NB4 (cell line): Measurements from ENCODE around the gene MED15.

Experiments used
- DNase-seq: peaks from one replicate; pipeline ENCODE4 v3.0.0; 2010; ENCODE audit warnings: low read depth
- H3K4me3 ChIP-seq: one replicate; pipeline ENCODE4 v1.5.1; 2011; ENCODE audit warnings: mild to moderate bottlenecking, low read depth, low read length, moderate library complexity
- MYC ChIP-seq: IDR thresholded peaks from 2 replicates; pipeline ENCODE4 v1.6.1; 2011; ENCODE audit warnings: low read depth, low read length
- POLR2A ChIP-seq: IDR thresholded peaks from 2 replicates; pipeline ENCODE4 v1.6.1; 2011; ENCODE audit warnings: mild to moderate bottlenecking; ENCODE audit not compliant: insufficient read length; ENCODE audit errors: extremely low read depth
- TF ChIP-seq, protein P1 (sequence below): IDR thresholded peaks from 2 replicates; pipeline ENCODE4 v1.6.1; 2011; ENCODE audit warnings: low read depth, low read length
- TF ChIP-seq, protein P2 (sequence below): IDR thresholded peaks from one replicate; pipeline ENCODE4 v1.5.1; 2012; ENCODE audit warnings: low read depth, low read length

MED15 gene

DNA sequence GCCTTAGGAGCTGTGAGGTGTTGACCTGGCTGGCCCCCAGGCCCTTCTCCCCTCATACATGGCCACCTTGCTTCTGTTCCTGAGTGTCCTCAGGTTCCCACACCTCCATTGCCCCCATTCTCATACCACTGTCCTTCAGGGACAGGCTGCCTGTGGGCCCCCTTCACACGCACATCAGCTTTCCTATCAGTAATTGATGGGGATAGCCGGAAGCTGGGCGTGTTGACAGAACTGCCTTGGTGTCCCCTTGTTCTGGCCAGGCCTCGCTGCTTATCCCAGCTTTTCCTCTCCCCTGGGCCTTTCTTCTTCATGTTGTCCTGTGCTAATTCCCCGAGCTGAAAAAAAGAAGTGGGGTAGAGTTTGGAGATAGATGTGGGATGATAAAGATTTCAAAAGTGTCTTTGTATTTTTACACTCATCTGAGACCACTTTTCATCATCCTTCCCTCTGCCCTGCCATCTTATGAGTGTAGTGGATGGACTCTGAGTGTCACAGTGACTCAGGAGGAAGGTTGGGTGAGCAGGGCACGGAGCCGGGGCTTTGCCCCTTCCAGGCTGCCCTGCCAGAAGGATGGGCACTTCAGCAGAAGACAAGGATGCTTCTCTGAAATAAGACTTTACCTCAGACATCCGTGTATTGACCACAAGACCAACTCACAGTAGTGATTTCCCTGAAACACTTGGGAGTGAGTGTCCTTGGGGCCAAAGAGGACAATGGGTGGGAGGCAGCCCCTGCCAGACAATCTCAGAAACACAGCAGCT is 42.8 kb downstream of the MED15 start:
- TF ChIP-seq POLR2A (no peak), MYC (no peak)
- TF ChIP-seq, protein P1, sequence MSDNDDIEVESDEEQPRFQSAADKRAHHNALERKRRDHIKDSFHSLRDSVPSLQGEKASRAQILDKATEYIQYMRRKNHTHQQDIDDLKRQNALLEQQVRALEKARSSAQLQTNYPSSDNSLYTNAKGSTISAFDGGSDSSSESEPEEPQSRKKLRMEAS = no peak
- TF ChIP-seq, protein P2, sequence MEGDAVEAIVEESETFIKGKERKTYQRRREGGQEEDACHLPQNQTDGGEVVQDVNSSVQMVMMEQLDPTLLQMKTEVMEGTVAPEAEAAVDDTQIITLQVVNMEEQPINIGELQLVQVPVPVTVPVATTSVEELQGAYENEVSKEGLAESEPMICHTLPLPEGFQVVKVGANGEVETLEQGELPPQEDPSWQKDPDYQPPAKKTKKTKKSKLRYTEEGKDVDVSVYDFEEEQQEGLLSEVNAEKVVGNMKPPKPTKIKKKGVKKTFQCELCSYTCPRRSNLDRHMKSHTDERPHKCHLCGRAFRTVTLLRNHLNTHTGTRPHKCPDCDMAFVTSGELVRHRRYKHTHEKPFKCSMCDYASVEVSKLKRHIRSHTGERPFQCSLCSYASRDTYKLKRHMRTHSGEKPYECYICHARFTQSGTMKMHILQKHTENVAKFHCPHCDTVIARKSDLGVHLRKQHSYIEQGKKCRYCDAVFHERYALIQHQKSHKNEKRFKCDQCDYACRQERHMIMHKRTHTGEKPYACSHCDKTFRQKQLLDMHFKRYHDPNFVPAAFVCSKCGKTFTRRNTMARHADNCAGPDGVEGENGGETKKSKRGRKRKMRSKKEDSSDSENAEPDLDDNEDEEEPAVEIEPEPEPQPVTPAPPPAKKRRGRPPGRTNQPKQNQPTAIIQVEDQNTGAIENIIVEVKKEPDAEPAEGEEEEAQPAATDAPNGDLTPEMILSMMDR = no peak
- no peak overlapping the region for H3K4me3 ChIP-seq
- DNase-seq = no peak

DNA sequence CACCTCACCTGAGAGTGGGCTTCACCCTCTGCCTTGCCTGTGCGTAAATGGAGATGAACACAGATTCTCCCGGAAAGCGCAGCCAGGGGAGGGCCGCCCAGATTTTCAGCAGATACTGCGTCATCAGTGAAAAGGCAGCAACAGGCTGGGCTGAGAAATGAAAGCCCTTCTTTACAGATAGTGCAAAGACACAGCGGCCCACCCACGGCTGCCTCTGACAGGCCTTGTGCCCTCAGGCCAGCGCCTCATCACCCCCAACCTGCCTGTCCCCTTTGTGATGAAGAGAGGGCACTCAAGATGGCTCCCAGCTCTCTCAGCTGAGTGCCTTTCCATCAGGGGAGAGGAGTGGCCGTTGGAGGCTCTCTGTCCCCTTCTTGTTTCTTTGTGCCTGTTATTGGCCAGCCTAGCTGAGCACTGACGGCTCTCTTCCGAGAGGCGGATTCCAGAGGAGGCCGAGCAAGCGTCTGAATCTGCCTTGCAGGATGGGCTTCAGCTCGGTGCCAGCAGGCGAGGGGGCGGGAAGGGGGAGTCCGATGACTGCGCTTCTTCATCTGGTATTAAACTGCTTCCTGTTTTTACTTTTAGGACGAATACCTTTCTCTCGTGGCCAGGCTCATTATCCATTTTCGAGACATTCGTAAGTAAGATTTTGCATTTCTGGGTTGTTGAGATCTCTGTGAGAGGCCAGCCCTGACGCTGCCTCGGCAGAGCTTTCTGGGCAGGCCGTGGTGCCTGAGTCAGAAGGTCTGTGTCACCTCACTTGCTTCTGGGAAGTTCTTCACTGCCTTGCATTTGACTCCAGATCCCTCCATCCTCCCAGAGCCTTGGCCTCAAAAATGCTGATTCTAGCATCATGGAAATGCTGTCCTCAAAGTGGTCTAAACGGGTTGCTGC is 43.7 kb downstream of the MED15 start:
- DNase-seq = no peak
- no peak overlapping the region for H3K4me3 ChIP-seq
- TF ChIP-seq, protein P1 = no peak
- TF ChIP-seq, protein P2 = no peak
- no peak for TF ChIP-seq POLR2A

DNA sequence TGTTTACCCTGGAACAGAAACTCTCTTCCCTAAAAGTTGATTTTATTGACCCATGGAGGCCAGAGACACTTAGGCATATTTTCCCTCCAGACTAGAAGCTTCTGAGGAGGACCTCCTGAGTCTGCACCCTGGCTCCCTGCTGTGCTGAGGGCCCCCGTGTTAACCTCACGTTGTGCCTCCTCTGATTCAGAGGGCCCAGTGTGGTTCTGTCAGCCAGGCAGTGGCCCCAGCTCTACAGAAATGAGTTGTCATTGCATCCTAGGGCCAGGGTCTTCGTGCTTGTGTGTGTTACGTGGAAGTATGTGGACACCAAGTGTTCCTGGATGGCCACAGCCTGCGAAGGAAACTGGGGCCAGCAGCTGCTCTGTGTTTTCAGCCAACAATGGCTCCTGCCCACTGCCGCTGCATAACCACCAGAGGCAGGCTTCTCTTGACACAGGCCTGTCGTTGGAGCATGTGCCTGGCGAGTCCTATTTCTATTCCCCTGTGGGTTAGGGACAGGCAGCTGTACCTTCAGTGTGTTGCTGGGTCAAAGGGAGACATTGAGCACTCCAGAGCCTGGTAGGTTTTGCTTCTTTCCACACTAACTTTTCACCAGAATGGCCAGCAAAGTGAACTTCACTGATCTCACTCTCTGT is 44.5 kb downstream of the MED15 start:
- DNase-seq = no peak
- H3K4me3 ChIP-seq = no peak overlapping the region
- TF ChIP-seq MYC (no peak), POLR2A (no peak)
- TF ChIP-seq, protein P2 = no peak
- TF ChIP-seq, protein P1 = no peak

DNA sequence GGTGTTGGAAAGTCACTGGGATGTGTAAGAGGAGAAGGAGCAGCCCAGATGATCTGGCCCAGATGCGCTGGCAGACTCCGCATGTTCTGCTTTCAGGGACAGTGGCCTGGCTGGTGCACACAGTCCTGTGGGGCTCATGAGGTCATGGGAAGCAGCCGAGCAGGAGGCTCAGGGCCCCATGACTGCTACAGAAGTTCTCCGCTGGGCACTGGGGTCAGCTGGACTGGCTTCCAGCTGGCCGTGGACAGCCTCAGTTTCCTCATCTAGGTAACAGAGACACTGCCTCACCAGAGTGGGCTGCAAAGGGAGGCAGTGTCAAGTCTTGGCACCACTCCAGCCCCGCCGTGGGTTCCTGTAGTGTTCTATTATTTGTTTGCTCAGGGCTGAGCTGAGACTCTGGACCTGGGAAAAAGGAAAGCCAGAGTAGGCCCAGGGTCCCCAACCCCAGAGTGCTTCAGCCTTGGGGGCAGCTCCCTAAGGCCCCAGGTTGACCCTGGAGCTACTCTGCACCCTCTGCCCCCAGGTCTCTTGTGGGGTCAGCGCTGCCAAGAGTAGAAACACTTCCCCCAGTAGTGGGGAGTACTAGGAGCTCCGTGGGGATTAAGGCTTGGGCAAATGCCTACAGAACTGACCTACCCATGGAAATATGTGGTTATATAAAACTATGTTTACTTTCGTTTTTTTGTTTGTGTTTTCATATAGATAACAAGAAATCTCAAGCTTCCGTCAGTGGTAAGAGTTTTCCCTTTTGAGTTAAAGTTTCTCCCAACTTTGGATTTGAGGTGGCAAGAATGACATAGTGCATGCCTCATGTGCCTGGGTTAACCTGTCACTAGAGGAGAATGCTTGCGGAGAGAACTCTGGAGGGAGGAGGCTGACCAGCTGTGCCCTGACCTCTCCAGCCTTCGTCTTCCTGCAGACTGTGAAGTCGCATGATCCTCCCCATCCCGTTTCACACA is 45.3 kb downstream of the MED15 start:
- H3K4me3 ChIP-seq = no peak overlapping the region
- DNase-seq = no peak
- TF ChIP-seq MYC = no peak
- TF ChIP-seq, protein P2 = no peak
- TF ChIP-seq, protein P1 = no peak
- TF ChIP-seq POLR2A = no peak
